ENCODE results near the gene TMEM17.
A peak's percentile ranks its signal among the peaks of the same experiment; 100 is the strongest.

TMEM17 gene

GRCh38 chr2:62472312-62472711, 33.7 kb downstream of the TMEM17 start:
- no peak for DNase-seq (ENCODE audit: low spot score)

GRCh38 chr2:62471816-62472215, 34.2 kb downstream of the TMEM17 start:
- DNase-seq (ENCODE audit: low spot score), result no peak

- DNase-seq (ENCODE audit: low spot score), result no peak
Measured at GRCh38 chr2:62471404-62471803, 34.6 kb downstream of the TMEM17 start.

GRCh38 chr2:62469548-62469947, 36.4 kb downstream of the TMEM17 start:
- DNase-seq (ENCODE audit: low spot score), result no peak

GRCh38 chr2:62469114-62469513, 36.9 kb downstream of the TMEM17 start:
- no peak for DNase-seq (ENCODE audit: low spot score)

- DNase-seq (ENCODE audit: low spot score), result peak; percentile 74
Measured at GRCh38 chr2:62467475-62468321, 38.3 kb downstream of the TMEM17 start.

- DNase-seq (ENCODE audit: low spot score), result no peak
Measured at GRCh38 chr2:62467100-62467474, 38.9 kb downstream of the TMEM17 start.

GRCh38 chr2:62466503-62466854, 39.5 kb downstream of the TMEM17 start:
- DNase-seq (ENCODE audit: low spot score), result no peak

GRCh38 chr2:62465741-62466502, 40.1 kb downstream of the TMEM17 start:
- DNase-seq (ENCODE audit: low spot score), result no peak

GRCh38 chr2:62465039-62465740, 40.8 kb downstream of the TMEM17 start:
- no peak for DNase-seq (ENCODE audit: low spot score)

- no peak for DNase-seq (ENCODE audit: low spot score)
Measured at GRCh38 chr2:62464221-62465007, 41.6 kb downstream of the TMEM17 start.

GRCh38 chr2:62462211-62462610, 43.8 kb downstream of the TMEM17 start:
- DNase-seq (ENCODE audit: low spot score), result no peak

GRCh38 chr2:62461707-62462106, 44.3 kb downstream of the TMEM17 start:
- no peak for DNase-seq (ENCODE audit: low spot score)

GRCh38 chr2:62461017-62461553, 44.9 kb downstream of the TMEM17 start:
- DNase-seq (ENCODE audit: low spot score), result no peak

- DNase-seq (ENCODE audit: low spot score), result no peak
Measured at GRCh38 chr2:62460175-62460574, 45.8 kb downstream of the TMEM17 start.

- DNase-seq (ENCODE audit: low spot score), result no peak
Measured at GRCh38 chr2:62459672-62460071, 46.3 kb downstream of the TMEM17 start.

- no peak for DNase-seq (ENCODE audit: low spot score)
Measured at GRCh38 chr2:62459106-62459505, 46.9 kb downstream of the TMEM17 start.

- no peak for DNase-seq (ENCODE audit: low spot score)
Measured at GRCh38 chr2:62458671-62459081, 47.3 kb downstream of the TMEM17 start.

- no peak for DNase-seq (ENCODE audit: low spot score)
Measured at GRCh38 chr2:62458206-62458641, 47.8 kb downstream of the TMEM17 start.

GRCh38 chr2:62457556-62457955, 48.4 kb downstream of the TMEM17 start:
- DNase-seq (ENCODE audit: low spot score), result no peak

GRCh38 chr2:62456721-62457539, 49.1 kb downstream of the TMEM17 start:
- peak; percentile 72 for DNase-seq (ENCODE audit: low spot score)

Measured in COLO829 (cell line).